Testis (tissue), 2 donors: Measurements from ENCODE around the gene MEGF8.

Experiments
- CTCF ChIP-seq, 3 experiments: fragments of 450-650 bp in 2 of 3; fragments of 200-600 bp in 1 of 3; sonication (generic) in 1 of 3; IDR thresholded peaks; one replicate each; pipeline ENCODE4 v1.5.1; 2016 to 2019; ENCODE audit warnings: antibody characterized with exemption in 3 of 3, mild to moderate bottlenecking in 2 of 3, moderate library complexity in 1 of 3
- POLR2A ChIP-seq: fragments of 450-650 bp; IDR thresholded peaks from one replicate; pipeline ENCODE4 v1.6.1; 2017; ENCODE audit warnings: antibody characterized with exemption, mild to moderate bottlenecking, moderate library complexity

- no peak for TF ChIP-seq CTCF (IDR thresholded peaks at IDR 0.05)
- no peak for TF ChIP-seq POLR2A
Measured at GRCh38 chr19:42313840-42314755, 11.3 kb upstream of the MEGF8 start.
